Measurements from ENCODE around the gene NOM1.
A peak's percentile ranks its signal among the peaks of the same experiment; 100 is the strongest.
"Not testable (repeated sequence)": the region's sequence is repeated elsewhere in the genome, so short reads cannot be mapped to it uniquely, and the experiment has no call there.

NOM1 gene

GRCh38 chr7:156936766-156937165 is 12.7 kb upstream of the NOM1 start:
- not testable (repeated sequence) for DNase-seq

GRCh38 chr7:156940421-156941122 is 8.9 kb upstream of the NOM1 start:
- no peak for DNase-seq

- no peak for DNase-seq
These were observed 7.9 kb upstream of the NOM1 start for GRCh38 chr7:156941393-156942182.

GRCh38 chr7:156942708-156943090 is 6.8 kb upstream of the NOM1 start:
- DNase-seq, result no peak

GRCh38 chr7:156943091-156944041 is 6.1 kb upstream of the NOM1 start:
- DNase-seq, result no peak

- no peak for DNase-seq
These were observed 4.6 kb upstream of the NOM1 start for GRCh38 chr7:156944876-156945275.

GRCh38 chr7:156947120-156947843 is 2.2 kb upstream of the NOM1 start:
- DNase-seq, result peak in 5 of 56 donors; percentile 3 to 11 (median 5)

GRCh38 chr7:156948361-156948760 is 1.2 kb upstream of the NOM1 start:
- no peak for DNase-seq

GRCh38 chr7:156950381-156950858 is 908 bp downstream of the NOM1 start:
- no peak for DNase-seq

GRCh38 chr7:156953215-156953614 is 3.7 kb downstream of the NOM1 start:
- not testable (repeated sequence) for DNase-seq

- no peak for DNase-seq
These were observed 5.4 kb downstream of the NOM1 start for GRCh38 chr7:156954941-156955340.

GRCh38 chr7:156956727-156957126 is 7.2 kb downstream of the NOM1 start:
- no peak for DNase-seq

GRCh38 chr7:156962145-156962544 is 12.6 kb downstream of the NOM1 start:
- no peak for DNase-seq

- no peak for DNase-seq
These were observed 13.4 kb downstream of the NOM1 start for GRCh38 chr7:156962897-156963296.

- no peak for DNase-seq
These were observed 14.0 kb downstream of the NOM1 start for GRCh38 chr7:156963472-156963871.

GRCh38 chr7:156964971-156965370 is 15.5 kb downstream of the NOM1 start:
- DNase-seq, result peak in 3 of 56 donors; percentile 6 to 39 (median 11)

- DNase-seq, result no peak
These were observed 16.9 kb downstream of the NOM1 start for GRCh38 chr7:156966387-156966786.

- DNase-seq, result no peak
These were observed 18.7 kb downstream of the NOM1 start for GRCh38 chr7:156968183-156968582.

- DNase-seq, result no peak
These were observed 20.5 kb downstream of the NOM1 start for GRCh38 chr7:156969972-156970420.

GRCh38 chr7:156975620-156976019 is 26.1 kb downstream of the NOM1 start:
- no peak for DNase-seq
